ENCODE results near the gene JOSD2. TPM values are rescaled to one million over a fixed set of nuclear protein-coding genes. Genes with fewer than 3 reads are reported as not detected.
A peak's percentile ranks its signal among the peaks of the same experiment; 100 is the strongest.

The JOSD2 gene
- total RNA-seq, 1 donor = 22.9 TPM

DNA sequence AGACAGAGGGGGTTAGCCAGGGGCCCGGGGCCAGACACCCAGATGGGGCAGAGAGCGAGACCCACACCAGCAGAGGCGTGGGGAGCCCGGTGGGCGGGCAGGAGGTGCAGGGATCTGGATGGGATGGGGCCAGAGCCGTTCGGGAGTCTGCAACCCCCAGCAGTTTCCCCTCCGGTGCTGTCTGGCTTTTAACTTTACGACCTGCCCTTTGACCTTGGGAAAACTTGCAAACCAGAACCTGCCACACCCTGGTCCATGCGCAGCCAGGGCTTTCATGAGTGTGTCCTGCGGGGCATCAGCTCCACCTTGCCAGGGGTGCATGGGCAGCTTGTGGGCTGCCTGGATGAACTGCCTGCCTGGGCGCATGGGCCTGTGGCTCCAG lies 9.8 kb downstream of the JOSD2 start:
- no peak for DNase-seq (ENCODE audit: low read depth)
- TF ChIP-seq, protein P1, sequence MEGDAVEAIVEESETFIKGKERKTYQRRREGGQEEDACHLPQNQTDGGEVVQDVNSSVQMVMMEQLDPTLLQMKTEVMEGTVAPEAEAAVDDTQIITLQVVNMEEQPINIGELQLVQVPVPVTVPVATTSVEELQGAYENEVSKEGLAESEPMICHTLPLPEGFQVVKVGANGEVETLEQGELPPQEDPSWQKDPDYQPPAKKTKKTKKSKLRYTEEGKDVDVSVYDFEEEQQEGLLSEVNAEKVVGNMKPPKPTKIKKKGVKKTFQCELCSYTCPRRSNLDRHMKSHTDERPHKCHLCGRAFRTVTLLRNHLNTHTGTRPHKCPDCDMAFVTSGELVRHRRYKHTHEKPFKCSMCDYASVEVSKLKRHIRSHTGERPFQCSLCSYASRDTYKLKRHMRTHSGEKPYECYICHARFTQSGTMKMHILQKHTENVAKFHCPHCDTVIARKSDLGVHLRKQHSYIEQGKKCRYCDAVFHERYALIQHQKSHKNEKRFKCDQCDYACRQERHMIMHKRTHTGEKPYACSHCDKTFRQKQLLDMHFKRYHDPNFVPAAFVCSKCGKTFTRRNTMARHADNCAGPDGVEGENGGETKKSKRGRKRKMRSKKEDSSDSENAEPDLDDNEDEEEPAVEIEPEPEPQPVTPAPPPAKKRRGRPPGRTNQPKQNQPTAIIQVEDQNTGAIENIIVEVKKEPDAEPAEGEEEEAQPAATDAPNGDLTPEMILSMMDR (IDR thresholded peaks at IDR 0.05; ENCODE audit: insufficient read depth, low read depth, low read length) = no peak
- no peak overlapping the region for H3K4me3 ChIP-seq (ENCODE audit: low read depth, low read length)

DNA sequence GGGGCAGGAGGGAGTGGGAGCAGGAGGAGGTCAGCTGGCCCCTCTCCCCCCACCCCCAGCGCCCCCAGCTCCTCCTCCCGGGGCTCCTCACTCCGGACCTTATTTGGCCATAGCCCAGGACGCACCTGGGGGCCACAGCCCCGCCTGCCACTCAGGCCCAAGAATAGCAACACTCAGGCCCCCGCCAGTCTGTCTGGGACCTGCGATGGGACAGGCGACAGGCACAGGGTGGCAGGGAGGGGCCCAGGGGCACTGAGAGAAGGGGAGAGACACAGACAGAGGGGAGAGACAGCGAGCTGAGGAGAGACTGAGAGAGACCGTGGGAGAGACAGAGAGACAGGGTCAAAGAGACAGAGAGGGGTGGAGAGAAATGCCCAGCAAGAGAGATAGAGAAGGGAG lies 10.2 kb downstream of the JOSD2 start:
- no peak for DNase-seq (ENCODE audit: low read depth)
- H3K4me3 ChIP-seq (ENCODE audit: low read depth, low read length) = no peak overlapping the region
- TF ChIP-seq, protein P1 (IDR thresholded peaks at IDR 0.05; ENCODE audit: insufficient read depth, low read depth, low read length) = no peak

DNA sequence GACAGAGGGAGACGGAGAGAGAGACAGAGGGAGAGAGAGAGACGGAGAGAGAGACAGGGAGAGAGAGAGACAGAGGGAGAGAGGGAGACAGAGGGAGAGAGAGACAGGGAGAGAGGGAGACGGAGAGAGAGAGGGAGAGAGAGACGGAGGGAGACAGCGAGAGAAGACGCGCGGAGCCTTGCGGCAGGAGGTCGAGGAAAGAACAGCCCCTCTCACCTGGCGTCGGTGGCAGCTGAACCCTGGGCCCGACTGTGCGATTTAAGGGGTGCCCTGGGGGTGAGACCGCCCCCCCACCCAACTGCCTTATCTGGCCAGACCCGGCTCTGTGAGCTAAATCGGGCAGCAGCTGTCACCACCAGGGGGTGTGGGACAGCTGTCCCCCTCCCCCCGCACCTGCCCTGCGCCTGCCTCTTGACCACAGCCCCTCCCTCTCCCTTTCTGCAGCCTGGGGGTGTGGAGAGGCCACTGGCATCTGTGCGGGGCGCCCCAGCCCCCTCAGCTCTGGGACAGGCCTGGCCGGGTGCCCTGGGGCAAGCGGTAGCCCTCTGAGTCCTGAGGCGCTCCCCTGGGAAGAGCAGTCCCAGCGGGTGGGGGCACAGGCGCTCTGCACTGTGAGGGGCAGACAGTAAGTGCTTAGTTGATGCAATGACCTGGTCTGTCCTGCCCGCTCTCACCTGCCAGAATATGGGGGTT lies 10.8 kb downstream of the JOSD2 start:
- no peak overlapping the region for H3K4me3 ChIP-seq (ENCODE audit: low read depth, low read length)
- TF ChIP-seq, protein P1 (IDR thresholded peaks at IDR 0.05; ENCODE audit: insufficient read depth, low read depth, low read length) = peak; percentile 7
- DNase-seq (ENCODE audit: low read depth) = no peak

DNA sequence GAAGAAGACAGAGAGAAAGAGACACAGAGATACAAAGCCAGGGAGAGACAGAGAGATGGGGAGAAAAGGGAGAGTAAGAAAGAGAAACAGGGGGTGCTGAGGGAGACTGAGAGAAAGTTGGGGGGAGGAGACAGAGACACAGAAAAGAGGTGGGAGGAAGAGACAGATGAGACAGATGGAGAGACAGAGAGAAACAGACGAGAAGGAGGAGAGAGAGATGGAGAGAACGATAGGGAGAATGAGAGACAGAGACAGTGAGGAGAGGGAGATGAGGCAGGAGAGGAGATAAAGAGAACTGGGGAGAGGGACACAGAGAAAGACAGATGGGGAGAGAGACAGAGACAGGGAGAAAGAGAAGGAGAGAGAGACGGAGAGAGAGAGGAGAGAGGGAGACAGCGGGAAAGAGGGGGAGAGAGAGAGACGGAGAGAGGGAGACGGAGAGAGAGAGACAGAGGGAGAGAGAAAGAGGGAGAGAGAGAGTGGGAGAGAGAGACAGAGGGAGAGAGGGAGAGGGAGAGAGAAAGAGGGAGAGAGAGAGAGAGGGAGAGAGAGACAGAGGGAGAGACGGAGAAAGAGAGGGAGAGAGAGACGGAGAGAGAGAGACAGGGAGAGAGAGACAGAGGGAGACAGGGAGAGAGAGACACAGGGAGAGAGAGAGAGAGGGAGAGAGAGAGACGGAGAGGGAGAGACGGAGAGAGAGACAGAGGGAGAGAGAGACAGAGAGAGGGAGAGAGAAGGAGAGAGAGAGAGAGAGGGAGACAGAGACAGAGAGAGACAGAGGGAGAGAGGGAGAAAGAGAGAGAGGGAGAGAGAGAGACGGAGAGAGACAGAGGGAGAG lies 12.6 kb downstream of the JOSD2 start:
- TF ChIP-seq, protein P1 (IDR thresholded peaks at IDR 0.05; ENCODE audit: insufficient read depth, low read depth, low read length) = no peak
- H3K4me3 ChIP-seq (ENCODE audit: low read depth, low read length) = no peak overlapping the region

DNA sequence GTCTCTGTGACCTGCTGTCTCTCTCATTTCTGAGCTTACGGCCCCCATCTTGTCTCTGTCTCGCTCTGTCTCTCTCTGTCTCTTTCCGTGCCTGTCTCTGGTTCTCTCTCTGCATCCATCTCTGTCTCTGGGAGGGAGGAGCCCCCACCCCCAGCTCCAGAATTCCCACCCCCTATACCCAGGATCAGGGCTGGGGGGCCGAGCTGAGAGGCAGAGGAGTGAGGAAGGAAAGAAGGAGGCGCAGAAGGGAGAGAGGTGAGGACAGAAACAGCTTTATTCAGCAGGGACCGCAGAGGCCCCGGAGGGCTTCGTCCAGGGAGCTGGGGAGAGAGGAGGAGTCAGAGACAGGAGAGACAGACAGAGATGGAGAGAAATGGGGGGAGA lies 14.0 kb downstream of the JOSD2 start:
- no peak overlapping the region for H3K4me3 ChIP-seq (ENCODE audit: low read depth, low read length)
- TF ChIP-seq, protein P1 (IDR thresholded peaks at IDR 0.05; ENCODE audit: insufficient read depth, low read depth, low read length) = no peak
- DNase-seq (ENCODE audit: low read depth) = no peak

More for the DNA sequence above, 12.6 kb downstream of the JOSD2 start:
- DNase-seq (ENCODE audit: low read depth) = no peak

DNA sequence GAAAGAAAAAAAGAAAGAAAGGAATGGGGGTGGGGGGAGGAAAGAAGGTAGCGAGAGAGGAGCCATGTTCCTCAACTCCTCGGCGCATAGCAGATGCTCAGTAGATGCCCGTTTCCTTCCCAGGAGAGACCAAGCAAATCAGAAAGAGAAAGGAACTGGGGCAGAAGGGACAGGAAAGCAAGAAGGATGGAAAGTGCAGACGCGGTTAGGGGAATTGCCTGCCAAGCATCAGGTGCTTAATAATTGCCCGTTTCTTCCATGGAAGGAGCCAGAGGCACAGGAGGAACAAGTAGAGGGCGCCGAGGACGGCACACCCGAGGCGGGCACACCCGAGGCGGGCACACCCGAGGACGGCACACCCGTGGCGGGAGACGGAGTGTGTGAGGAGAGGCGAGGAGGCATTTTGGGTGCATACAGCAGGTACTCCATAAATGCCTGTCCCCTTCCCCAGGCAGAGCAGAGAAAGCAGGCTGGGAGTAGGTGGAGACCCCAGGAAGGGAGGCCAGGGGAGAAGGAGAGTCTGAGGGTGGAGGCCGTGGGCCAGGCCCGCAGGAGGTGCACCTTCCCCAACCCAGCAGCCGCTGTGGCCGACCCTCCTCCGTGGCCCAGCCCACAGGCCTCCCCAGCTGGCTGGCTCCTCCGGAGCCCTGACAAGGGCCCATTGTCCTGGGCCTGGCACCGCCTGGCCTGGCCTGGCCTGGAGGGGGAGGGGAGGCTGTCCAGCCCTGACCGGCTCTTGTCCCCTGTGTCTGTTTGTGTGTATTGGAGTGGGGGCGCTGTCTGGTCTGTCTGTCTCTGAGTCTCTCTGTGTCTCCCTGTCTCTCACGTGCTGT lies 14.6 kb downstream of the JOSD2 start:
- H3K4me3 ChIP-seq (ENCODE audit: low read depth, low read length) = no peak overlapping the region
- TF ChIP-seq, protein P1 (IDR thresholded peaks at IDR 0.05; ENCODE audit: insufficient read depth, low read depth, low read length) = no peak
- no peak for DNase-seq (ENCODE audit: low read depth)
